M059J (cell line): Measurements from ENCODE around the gene CCL16. TPM values are rescaled to one million over a fixed set of nuclear protein-coding genes. Genes with fewer than 3 reads are reported as not detected.
"Not testable (repeated sequence)": the region's sequence is repeated elsewhere in the genome, so short reads cannot be mapped to it uniquely, and the experiment has no call there.

Experiments
- DNase-seq: peaks from one replicate; pipeline ENCODE4 v3.0.0-alpha.2; 2012; ENCODE audit warnings: low read depth
- total RNA-seq: library from RNA; depleted of rRNA; stranded (reverse); fragments of >200 nt; shearing (Covaris generic); gene quantifications from 2 replicates; pipeline ENCODE4 v1.2.3, GENCODE V29; 2014; rRNA removed

CCL16 gene, protein sequence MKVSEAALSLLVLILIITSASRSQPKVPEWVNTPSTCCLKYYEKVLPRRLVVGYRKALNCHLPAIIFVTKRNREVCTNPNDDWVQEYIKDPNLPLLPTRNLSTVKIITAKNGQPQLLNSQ
- total RNA-seq, result not detected in 2 replicates

DNA sequence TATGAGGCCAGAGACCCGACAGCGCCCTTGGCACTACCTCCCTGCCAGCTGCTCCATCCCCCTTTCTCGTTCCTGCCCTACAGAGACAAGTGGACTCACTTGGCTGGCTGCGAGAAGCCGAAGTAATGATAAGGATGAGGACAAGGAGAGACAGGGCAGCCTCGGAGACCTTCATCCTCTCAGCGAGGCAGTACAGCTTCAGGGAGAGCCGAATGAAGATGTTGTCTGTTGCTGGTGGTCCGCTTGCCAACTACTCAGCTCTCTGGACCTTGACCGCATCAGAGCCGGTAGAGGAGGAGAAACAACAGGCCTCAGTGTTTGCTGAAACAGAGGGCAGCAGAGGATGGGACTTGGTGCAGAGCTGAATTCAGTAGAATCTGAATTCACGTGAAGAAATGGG lies at the start of gene CCL16:
Gene CCL16 (minus strand): TSS at position 252 of the 400 bp plus-strand sequence. CDS start 77 bp downstream, at position 175.
- no peak for DNase-seq

- DNase-seq, result no peak
These were observed 49.7 kb upstream of the CCL16 start for GRCh38 chr17:36030956-36031355.

GRCh38 chr17:36027761-36028160 lies 46.5 kb upstream of the CCL16 start:
- DNase-seq, result peak; percentile 38

GRCh38 chr17:36024106-36024869 lies 43.0 kb upstream of the CCL16 start:
- DNase-seq, result no peak

DNA sequence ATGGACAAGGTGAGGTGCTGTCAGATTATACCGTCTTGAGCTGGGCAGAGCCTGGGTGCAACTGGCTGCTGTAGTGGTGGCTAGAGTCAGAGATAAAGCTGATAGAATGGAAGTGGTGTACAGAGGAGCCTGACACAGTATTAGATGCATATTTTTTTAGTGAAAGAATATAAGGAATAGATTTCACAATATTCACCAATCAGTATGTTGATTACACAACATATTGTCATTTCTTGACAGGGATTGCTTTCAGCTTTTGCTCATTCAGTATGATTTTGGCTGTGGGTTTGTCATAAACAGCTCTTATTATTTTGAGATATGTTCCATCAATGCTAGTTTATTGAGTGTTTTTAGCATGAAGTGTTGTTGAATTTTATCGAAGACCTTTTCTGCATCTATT lies 38.1 kb upstream of the CCL16 start:
- no peak for DNase-seq

- DNase-seq, result no peak
These were observed 36.5 kb upstream of the CCL16 start, which contains the start of gene CCL23 for GRCh38 chr17:36017799-36018198. CCL23 (minus strand) TSS chr17:36017972; CDS start chr17:36017897, 75 bp downstream.

DNA sequence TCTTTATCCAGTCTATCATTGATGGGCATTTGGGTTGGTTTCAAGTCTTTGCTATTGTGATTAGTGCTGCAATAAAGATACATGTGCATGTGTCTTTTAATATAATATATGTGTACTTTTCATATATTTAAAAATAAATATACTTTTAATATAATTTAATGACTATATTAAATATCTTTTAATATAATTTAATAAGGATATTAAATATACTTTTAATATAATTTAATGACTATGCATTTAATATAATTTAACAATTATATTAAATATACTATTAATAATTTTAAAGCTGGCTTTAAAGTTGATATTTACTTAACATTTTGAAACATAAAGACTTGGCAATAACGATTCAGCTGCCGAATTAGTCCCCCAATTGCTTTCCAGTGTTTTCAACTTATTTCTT lies 35.3 kb upstream of the CCL16 start:
- DNase-seq, result no peak

DNA sequence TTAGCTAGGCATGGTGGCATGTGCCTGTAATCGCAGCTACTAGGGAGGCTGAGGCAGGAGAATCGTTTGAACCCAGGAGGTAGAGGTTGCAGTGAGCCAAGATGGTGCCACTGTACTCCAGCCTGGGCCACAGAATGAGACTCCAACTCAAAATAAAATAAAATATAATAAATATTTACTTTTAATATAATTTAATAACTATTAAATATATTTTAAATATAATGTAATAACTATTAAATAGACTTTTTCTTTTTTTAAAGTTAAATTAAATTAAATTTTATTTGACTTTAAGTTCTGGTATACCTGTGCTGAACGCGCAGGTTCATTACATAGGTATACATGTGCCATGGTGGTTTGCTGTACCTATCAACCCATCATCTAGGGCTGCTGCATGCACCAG lies 34.6 kb upstream of the CCL16 start:
- DNase-seq, result not testable (repeated sequence)

- DNase-seq, result no peak
These were observed 33.6 kb upstream of the CCL16 start for GRCh38 chr17:36014946-36015345.

GRCh38 chr17:36011201-36011600 lies 29.9 kb upstream of the CCL16 start:
- no peak for DNase-seq

- no peak for DNase-seq
These were observed 27.8 kb upstream of the CCL16 start for GRCh38 chr17:36008998-36009665.

GRCh38 chr17:36004594-36005108 lies 23.4 kb upstream of the CCL16 start:
- no peak for DNase-seq

- no peak for DNase-seq
These were observed 21.3 kb upstream of the CCL16 start for GRCh38 chr17:36002631-36003030.

GRCh38 chr17:36001862-36002603 lies 20.7 kb upstream of the CCL16 start:
- DNase-seq, result no peak

GRCh38 chr17:36001110-36001771 lies 19.9 kb upstream of the CCL16 start, which contains the start of gene CCL15:
CCL15 (minus strand) TSS chr17:36001553; CDS start chr17:36001492, 61 bp downstream.
- DNase-seq, result no peak

- no peak for DNase-seq
These were observed 19.4 kb upstream of the CCL16 start for GRCh38 chr17:36000732-36001109.

DNA sequence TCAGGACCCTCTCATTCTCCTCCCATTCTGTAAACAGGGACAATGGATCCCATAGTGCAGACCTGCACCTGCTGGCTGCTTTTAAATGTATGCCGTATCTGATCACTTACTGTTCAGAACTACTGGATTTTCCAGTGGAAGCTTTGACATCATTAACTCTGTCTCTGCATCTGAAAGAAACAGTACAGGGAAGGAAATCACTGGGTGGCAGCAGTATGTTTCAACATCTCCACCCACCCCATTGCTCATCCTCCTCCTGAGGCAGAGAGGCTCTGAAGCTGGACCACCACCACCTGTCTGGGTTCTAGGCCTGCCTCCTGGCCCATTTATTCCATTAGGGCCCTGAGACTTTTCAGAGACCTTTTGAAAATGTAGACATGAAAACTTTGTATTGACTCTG lies 17.5 kb upstream of the CCL16 start:
- no peak for DNase-seq

DNA sequence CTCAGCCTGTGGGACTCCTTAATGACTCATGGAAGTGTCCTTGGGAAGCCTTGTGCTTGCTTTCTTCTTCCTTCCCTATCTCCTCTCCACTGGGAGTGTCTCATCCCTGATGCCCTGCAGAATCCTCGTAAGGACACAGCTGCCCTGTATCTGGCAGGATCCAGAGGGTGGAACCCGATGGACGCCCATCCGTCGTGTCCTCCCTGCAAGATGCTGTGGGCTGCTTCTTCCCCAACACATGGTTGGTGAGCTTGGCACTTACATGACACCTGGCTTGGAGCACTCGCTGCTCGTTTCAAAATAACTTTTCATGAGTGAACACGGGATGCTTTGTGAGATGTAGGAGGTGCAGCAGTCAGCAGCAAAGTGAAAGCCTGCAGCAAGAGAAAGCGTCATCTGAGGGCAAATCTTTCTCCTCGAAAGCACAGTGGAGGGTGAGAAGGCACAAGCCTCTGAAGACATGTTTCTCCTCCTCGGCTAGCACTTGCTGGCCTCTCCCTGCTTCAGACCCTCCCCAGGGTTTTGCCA lies 16.8 kb upstream of the CCL16 start:
- no peak for DNase-seq

DNA sequence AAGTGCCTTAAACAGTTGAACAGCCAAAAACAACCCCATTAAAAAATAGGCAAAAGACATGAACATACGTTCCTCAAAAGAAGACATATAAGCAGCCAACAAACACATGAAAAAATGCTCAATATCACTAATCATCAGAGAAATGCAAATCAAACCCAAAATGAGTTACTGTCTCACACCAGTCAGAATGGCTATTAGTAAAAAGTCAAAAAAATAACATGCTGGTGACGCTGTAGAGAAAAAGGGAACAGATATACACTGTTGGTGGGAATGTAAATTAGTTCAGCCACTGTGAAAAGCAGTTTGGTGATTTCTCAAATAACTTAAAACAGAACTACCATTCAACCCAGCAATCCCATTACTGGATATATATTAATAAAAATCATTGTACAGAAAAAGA lies 14.0 kb upstream of the CCL16 start:
- not testable (repeated sequence) for DNase-seq

GRCh38 chr17:35991075-35991474 lies 9.8 kb upstream of the CCL16 start:
- DNase-seq, result no peak

GRCh38 chr17:35988164-35988563 lies 6.9 kb upstream of the CCL16 start:
- peak; percentile 28 for DNase-seq
